AG10803 (cell line): Measurements from ENCODE around the gene BCR.

ENCODE experiments used
- DNase-seq: peaks from one replicate; pipeline ENCODE4 v3.0.0; 2010; ENCODE audit warnings: low read depth
- H3K4me3 ChIP-seq: 2 replicates; pipeline ENCODE4 v1.5.1; 2011; ENCODE audit warnings: mild to moderate bottlenecking, low read length, control low read depth
- TF ChIP-seq, protein P1 (sequence below): conservative IDR thresholded peaks from 2 replicates; pipeline ENCODE4 v1.5.1; 2011; ENCODE audit warnings: mild to moderate bottlenecking, low read length, control low read depth, inconsistent platforms

BCR gene

DNA sequence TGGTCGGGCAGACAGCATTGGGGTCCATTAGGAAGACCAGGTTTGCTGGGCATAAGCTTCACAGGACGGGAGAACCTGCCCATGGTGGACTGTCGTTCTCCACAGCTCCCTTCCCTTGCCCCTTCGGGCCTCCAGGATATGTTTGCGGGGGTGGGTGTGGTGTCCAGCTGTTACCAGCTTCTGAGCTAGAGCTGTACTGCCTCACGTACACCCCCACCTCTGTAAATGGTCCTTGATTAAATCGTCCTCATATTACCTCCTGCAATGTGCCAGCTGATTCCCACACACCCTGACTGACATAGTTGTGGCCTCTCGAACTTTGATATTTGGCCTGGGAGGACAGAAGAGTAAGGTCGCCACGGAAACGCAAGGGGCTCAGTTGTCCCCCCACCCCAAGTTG, 16.2 kb upstream of the BCR start:
- TF ChIP-seq, protein P1, sequence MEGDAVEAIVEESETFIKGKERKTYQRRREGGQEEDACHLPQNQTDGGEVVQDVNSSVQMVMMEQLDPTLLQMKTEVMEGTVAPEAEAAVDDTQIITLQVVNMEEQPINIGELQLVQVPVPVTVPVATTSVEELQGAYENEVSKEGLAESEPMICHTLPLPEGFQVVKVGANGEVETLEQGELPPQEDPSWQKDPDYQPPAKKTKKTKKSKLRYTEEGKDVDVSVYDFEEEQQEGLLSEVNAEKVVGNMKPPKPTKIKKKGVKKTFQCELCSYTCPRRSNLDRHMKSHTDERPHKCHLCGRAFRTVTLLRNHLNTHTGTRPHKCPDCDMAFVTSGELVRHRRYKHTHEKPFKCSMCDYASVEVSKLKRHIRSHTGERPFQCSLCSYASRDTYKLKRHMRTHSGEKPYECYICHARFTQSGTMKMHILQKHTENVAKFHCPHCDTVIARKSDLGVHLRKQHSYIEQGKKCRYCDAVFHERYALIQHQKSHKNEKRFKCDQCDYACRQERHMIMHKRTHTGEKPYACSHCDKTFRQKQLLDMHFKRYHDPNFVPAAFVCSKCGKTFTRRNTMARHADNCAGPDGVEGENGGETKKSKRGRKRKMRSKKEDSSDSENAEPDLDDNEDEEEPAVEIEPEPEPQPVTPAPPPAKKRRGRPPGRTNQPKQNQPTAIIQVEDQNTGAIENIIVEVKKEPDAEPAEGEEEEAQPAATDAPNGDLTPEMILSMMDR = no peak
- H3K4me3 ChIP-seq = no peak overlapping the region
- no peak for DNase-seq

DNA sequence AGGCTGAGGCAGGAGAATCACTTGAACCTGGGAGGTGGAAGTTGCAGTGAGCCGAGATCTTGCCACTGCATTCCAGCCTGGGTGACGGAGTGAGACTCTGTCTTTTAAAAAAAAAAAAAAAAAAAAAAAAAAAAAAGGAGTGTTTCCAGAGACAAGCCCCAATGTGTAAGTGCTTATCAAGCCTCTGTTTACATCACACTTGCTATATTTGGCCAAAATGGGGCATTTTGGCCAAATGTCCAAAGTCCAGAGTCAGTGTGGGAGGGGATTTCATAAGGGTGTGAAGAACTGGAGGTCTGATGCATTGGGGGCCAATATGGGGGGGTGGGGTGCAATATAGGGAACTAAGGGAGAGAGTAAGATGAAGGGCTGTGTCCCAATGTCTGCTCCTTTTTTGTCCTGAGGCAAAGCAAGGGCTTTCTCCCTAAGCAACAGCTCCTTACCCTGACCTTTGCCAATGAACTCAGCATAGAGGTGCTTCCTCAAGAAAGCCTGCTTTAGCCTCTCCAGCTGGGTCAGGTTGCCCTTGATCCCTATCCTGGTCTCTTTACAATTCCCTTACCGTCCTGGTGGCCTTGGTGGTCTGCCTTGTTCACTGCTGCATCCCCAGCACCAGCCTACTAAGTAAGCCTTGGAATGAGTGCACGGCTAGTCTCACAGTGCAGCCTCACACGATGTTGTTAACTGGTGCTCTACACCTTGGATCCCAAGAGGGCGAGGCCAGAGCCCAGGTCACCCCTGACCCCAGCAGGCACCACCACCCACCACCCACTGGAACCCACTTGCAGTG, 14.1 kb upstream of the BCR start:
- TF ChIP-seq, protein P1 = no peak
- no peak for DNase-seq

DNA sequence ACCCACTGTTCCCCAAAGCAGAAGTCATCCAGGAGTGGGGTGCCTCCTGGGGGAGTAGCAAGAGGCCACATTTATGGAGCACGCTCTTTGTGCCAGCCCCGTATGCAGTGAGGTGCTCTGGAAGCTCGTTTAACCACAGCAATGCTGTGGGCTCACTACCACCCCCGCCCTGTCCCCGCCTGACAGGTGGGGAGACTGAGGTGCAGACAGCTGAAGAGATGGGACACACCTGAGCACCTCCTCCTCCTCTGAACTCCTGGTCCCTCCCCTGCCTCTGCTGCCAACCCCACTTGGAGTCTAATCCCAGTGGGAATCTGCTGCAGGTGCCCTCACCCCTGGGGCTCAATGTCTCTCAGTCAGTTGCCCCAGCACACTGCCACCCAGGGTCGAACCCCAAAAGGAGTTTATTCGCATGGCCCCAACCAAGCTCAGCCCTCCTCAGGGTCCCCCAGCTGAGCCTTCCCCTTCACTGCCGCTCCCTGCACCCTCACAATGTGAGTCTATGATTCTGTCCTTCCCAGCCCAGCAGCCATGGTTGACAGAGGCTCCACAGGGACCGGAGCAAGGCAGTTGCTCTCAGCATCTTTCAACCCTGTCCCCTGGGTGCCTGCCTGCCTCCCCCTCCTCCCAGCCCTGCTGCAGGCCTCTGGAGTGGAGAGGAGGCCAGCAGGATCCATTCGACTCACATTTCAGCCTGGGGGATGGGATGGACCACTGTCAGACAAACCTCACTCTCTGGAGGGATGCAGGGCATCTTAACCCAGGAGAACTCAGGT, 13.3 kb upstream of the BCR start:
- TF ChIP-seq, protein P1 = no peak
- no peak for DNase-seq
- no peak overlapping the region for H3K4me3 ChIP-seq

More for the DNA sequence above, 14.1 kb upstream of the BCR start:
- H3K4me3 ChIP-seq = no peak overlapping the region

DNA sequence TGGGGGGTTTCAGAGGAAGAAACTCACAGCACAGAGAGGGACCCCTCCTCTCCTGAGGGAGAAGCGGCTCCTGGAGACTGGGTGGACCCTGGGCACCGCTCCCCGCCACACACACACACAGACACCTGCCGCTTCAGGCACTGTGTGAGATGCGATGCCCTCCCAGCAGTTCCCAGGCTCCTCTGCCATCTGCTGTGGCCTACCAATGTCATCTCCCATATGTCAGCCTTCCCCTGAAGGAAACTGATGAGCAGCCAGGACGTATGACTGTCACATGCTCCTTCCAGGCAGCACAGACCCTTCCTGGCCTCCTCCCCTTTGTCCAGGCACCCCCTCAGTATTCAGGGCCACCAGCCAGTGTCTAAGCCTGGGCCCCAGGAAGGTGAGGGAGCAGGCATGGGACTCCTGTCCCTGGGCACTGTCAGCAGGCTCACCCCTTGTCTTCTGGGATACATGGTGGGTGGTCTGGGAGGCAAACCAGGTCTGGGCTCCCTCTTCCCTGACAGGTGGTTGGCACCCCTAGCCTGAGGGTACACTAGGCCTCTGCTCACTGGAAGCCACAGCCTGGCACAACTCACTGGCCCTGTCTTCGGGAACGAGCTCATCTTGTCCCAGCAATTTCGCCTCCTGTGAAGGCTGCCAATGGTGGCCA, 11.8 kb upstream of the BCR start:
- TF ChIP-seq, protein P1 = no peak
- DNase-seq = no peak
- H3K4me3 ChIP-seq = no peak overlapping the region

DNA sequence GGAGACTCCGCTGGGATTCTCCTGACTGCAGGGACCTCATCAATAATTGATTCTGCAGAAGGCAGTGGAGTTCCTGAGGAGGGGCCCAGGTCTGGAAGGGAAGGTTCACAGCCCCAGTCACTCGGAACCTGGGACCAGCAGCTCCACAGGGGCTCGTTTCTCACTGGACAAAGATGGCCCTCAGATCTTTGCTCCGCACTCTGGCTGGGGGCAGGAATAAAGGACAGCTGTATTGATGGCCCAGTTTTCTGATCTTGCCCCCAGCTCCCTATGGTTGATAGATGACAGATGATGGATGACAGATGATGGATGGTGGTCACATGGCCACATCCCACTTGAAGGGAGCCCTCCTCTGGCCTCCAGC, 11.3 kb upstream of the BCR start:
- TF ChIP-seq, protein P1 = no peak
- DNase-seq = no peak
- H3K4me3 ChIP-seq = no peak overlapping the region

DNA sequence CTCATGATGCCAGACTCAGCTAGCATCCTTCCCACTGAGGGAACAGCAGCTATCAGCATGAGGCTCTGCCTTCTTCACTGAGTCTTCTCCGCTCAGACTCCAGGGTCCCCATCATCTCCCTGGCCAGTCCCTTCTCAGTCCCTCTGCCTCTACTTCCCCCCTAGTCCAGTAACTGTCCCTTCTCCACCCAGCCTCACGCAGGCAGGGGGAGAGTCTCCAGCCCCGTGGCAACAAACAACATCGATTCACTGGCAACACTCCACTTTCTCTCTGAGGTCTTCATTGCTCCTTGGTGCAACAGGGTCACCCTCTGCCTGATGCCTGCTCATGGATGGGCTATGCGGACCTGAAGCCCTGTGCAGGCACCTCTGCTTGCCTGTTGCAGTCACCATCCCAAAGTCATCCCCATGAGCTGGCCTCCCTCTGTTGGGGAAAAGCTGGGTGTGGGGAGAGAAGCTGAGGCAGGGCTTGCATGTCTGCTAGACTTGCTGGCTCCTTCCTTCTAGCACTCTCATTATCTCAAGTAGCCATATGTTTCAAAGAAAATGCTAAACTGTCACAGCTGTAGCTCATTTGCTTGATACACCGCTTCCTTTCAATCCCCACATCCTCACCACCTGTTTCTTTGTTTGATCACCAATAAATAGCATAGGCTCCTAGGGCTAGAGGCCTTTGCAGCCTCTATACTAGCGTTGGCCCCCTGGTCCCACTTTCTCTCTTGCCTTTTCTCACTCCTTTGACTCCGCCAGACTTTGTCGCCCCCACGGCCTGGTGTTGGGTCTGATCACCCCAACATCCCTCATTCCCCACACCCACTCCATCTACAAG, 4.3 kb upstream of the BCR start:
- no peak overlapping the region for H3K4me3 ChIP-seq
- DNase-seq = no peak
- TF ChIP-seq, protein P1 = no peak
